AG04450 (cell line): Measurements from ENCODE around the gene RUNX2. TPM values are rescaled to one million over a fixed set of nuclear protein-coding genes. Genes with fewer than 3 reads are reported as not detected.

Experiments
- CTCF ChIA-PET: fragments of 300-600, 350-600 bp; formaldehyde crosslinking; extraction: SDS; loops from one replicate; lab custom pipeline; 2022; ENCODE audit warnings: antibody characterized with exemption, inconsistent platforms; lab: Charles Lee
- POLR2A ChIA-PET: fragments of 350-600 bp; formaldehyde crosslinking; extraction: SDS; loops from one replicate; lab custom pipeline; 2021; ENCODE audit warnings: antibody characterized with exemption, inconsistent platforms; lab: Yijun Ruan, JAX
- DNase-seq: peaks from one replicate; pipeline ENCODE4 v3.0.0-alpha.2; 2011; ENCODE audit warnings: low read depth, low spot score
- H3K27ac ChIP-seq: one replicate; pipeline ENCODE4 v1.5.1; 2012; ENCODE audit warnings: low read depth, low read length, control low read depth
- H3K27me3 ChIP-seq: one replicate; pipeline ENCODE4 v1.6.0; 2012; ENCODE audit warnings: low read length; ENCODE audit not compliant: control insufficient read depth, insufficient read depth
- H3K4me3 ChIP-seq: 2 replicates; pipeline ENCODE4 v1.5.1; 2011; ENCODE audit warnings: mild to moderate bottlenecking, low read depth, low read length, control low read depth
- H3K9me3 ChIP-seq: 2 replicates; pipeline ENCODE4 v1.5.1; 2012; ENCODE audit warnings: low read length; ENCODE audit not compliant: control insufficient read depth, insufficient read depth
- CTCF ChIP-seq: IDR thresholded peaks from 2 replicates; pipeline ENCODE4 v1.5.1; 2011; ENCODE audit warnings: low read depth, low read length, control low read depth, inconsistent platforms
- polyA plus RNA-seq: library from polyadenylated mRNA; depleted of rRNA; stranded (reverse); fragments of >200 nt; gene quantifications from 2 replicates; pipeline ENCODE4 v1.2.3, GENCODE V29; 2011

RUNX2 gene
- polyA plus RNA-seq, 1 experiment: 3.4 TPM

DNA sequence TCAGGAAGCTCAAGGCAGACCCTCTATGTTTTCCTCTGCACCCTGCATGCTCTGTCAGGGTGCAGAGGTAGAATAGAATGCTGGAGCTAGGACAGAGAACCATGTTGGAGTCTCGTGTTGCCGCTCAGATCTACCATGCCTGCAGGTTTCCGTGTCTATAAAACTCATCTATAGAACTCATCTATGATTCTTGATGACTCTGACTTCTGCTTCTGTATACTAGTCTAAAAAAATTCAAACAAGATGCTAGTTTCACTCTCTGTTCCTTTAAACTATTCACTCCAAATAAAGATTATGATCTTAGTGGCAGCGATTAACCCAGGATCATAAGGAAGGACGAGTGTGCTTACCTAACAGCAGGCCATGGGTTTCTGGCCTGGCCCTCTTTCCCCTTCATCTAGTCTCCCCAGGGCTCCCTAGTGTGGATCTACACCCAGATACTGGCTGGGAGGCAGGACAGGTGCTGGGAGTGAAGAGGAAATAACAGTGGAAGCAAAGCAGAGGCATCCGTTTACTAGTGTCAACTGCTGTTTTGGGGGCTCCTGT is 212.3 kb downstream of the RUNX2 start:
- ChIA-PET POLR2A (no interaction called here), CTCF (interaction anchor here (0.5 kb wide), 1 partner anchor 9 kb away, joined by 4 read pairs; no protein-coding TSS in a partner anchor)
- Histone ChIP-seq H3K9me3 (no peaks in the 10 kb centered on the region), H3K27ac (no peak overlapping the region), H3K4me3 (no peak overlapping the region), H3K27me3 (no peaks in the 10 kb centered on the region)
- no peak for DNase-seq
- TF ChIP-seq CTCF: no peak

DNA sequence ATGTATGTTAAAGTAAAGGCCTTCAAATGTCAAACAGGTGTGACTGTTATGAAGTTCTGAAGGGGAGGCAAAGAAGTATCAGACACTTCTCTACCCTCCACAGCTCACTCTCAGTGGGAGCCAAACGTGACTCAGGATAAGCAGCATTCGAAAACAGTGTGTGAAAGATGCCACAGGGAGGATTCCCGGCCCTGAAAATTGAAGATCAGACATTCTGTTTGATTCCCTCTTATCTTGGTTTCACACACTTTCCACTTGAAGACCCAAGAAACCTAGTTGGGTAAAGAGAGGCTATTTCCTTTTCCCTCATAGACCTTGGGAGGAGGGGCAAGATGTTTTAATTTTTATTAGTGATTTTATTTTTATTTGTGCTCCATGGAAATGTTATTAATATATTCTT is 213.8 kb downstream of the RUNX2 start:
- POLR2A ChIA-PET: no interaction called here
- TF ChIP-seq CTCF: no peak

DNA sequence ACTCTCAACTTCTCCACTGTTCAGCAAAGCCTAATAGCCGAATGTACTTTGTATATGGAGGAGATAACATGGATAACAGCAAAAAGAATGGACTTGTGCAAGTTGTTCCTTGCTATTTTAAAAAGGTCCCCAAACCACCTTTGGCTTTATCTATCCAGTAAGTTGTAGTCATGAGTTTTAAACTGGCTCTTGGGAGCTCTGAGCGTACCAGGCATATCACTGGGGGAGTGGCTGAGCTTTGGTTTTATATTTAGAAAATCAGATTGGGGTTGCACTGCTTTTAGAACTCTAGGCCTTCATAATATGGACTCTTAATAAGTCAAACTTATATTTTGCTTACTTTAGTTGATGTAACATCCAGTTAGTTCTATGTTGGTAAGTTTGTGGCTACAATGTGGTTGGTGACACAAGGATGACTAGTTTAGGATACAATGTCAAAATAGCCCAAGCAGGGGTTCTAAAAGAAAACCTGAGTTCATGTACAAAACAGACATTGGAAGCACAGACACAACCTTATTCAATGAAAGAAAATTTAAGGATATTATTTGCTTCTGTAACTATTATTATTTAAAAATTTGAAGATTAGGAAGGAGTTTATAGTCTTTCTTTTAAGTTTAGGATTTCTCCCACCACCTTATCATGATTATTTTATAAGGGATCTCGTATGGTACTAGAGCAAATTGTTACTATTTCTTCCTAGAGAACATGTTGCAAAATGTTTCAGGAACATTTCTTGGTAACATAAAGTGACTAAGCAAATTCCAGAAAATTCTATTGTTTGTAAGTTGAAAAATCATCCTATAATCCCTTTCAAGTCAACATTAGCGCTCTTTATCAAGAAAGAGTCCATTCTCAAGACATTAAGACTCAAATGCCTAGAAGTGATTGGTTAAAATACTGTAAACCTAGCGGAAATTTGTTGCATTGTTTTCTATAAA is 215.4 kb downstream of the RUNX2 start:
- Histone ChIP-seq H3K4me3 (no peak overlapping the region), H3K27me3 (no peaks in the 10 kb centered on the region), H3K9me3 (no peaks in the 10 kb centered on the region), H3K27ac (no peak overlapping the region)
- no peak for TF ChIP-seq CTCF
- ChIA-PET POLR2A (interaction anchor here (1.2 kb wide), 1 partner anchor 97 kb away, joined by 4 read pairs; no protein-coding TSS in a partner anchor), CTCF (no interaction called here)
- DNase-seq: no peak

More for the DNA sequence above, 213.8 kb downstream of the RUNX2 start:
- H3K27ac ChIP-seq: no peak overlapping the region
- no peak overlapping the region for H3K4me3 ChIP-seq
- no peak for DNase-seq
- CTCF ChIA-PET: no interaction called here
- H3K27me3 ChIP-seq: no peaks in the 10 kb centered on the region
- H3K9me3 ChIP-seq: no peaks in the 10 kb centered on the region

- Histone ChIP-seq H3K9me3 (no peaks in the 10 kb centered on the region), H3K4me3 (no peak overlapping the region), H3K27ac (no peak overlapping the region), H3K27me3 (no peaks in the 10 kb centered on the region)
- POLR2A ChIA-PET: no interaction called here
- DNase-seq: no peak
- CTCF ChIA-PET: interaction anchor here (1.7 kb wide), 1 partner anchor 169 kb away, joined by 5 read pairs; no protein-coding TSS in a partner anchor
- TF ChIP-seq CTCF: no peak
Measured at GRCh38 chr6:45545416-45545815, 217.3 kb downstream of the RUNX2 start.
